ENCODE measurements around the gene CNOT2.

CNOT2 gene

DNA sequence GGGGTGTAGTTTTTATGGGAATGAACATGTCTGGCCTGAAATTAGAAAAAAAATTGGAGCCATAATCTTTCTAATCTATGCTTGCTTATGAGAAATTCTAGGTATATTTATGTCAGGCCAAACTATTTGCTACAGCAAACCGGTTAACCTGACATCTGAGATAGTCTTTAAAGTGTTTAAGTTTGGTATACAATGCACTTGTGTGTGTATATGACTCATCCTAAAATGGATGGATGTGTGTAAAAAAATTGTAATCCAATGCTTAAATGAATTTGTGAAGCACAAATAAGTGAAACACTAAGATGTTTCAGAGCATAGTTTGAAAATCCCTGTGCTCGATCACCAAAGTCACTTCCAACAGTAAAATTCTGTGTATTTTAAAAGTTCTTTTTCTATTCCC is 6.7 kb downstream of the CNOT2 start:
- no peak for DNase-seq (ENCODE audit: low read depth)
- TF ChIP-seq, protein P1, sequence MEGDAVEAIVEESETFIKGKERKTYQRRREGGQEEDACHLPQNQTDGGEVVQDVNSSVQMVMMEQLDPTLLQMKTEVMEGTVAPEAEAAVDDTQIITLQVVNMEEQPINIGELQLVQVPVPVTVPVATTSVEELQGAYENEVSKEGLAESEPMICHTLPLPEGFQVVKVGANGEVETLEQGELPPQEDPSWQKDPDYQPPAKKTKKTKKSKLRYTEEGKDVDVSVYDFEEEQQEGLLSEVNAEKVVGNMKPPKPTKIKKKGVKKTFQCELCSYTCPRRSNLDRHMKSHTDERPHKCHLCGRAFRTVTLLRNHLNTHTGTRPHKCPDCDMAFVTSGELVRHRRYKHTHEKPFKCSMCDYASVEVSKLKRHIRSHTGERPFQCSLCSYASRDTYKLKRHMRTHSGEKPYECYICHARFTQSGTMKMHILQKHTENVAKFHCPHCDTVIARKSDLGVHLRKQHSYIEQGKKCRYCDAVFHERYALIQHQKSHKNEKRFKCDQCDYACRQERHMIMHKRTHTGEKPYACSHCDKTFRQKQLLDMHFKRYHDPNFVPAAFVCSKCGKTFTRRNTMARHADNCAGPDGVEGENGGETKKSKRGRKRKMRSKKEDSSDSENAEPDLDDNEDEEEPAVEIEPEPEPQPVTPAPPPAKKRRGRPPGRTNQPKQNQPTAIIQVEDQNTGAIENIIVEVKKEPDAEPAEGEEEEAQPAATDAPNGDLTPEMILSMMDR (IDR thresholded peaks at IDR 0.05; ENCODE audit: control insufficient read depth, extremely low read depth, insufficient read depth): no peak
- H3K4me3 ChIP-seq (ENCODE audit: low read depth, low read length): no peak overlapping the region

DNA sequence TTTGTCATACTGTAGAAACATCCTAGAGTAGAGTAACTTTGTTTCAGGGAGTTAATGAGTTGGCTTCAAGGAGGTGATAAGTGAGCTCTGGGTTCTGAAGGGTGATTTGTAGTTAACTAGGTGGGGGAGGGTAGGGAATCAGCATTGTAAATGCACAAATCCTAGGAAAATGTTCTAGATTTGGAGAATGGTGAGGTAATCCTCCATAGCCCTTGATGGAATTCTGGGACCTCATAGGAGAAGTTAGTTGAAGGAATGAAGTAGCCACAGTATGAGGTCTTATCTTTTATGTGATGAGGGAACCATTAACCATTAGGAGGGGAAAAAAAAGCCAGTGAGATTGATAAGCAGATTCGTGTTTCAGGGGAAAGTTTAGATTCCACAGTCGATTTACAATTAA is 8.0 kb downstream of the CNOT2 start:
- H3K4me3 ChIP-seq (ENCODE audit: low read depth, low read length): no peak overlapping the region
- no peak for DNase-seq (ENCODE audit: low read depth)
- TF ChIP-seq, protein P1 (IDR thresholded peaks at IDR 0.05; ENCODE audit: control insufficient read depth, extremely low read depth, insufficient read depth): no peak

DNA sequence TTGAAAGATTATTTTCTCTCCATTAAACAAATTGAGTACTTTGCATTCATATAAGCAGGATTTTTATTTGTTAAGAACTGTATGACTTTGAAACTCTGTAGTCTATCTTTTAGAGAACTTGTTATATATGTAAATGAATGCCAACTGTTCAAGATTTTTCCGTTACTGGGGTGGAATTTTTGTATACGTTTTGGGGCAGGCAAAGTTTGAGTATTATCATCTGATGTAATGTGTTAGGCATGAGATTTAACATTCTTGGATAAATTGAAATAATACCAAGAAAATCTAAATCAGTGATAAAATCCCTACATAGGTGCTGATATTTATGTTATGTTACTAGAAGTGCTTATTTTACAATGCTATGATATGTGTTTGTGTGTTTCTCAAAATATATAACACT is 8.4 kb downstream of the CNOT2 start:
- DNase-seq (ENCODE audit: low read depth): no peak
- H3K4me3 ChIP-seq (ENCODE audit: low read depth, low read length): no peak overlapping the region
- TF ChIP-seq, protein P1 (IDR thresholded peaks at IDR 0.05; ENCODE audit: control insufficient read depth, extremely low read depth, insufficient read depth): no peak

DNA sequence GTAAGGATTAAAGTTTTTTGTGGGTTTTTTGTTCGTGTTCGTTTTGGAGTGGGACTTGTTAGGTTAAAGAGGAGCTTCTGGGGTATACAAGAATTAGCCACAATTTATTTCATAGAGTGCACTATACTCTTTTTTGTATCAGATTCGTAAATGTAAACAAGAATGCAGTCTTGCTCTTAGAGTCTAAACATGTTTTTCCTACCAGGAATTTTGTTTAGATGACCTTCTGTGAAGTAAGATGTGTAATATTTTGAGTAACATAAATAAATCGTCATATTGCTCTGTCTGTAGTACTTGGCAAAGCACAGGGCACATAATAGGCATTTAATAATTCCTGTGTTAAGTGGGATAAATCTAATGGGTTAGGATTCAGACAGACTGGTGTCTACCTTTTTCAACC is 9.6 kb downstream of the CNOT2 start:
- TF ChIP-seq, protein P1 (IDR thresholded peaks at IDR 0.05; ENCODE audit: control insufficient read depth, extremely low read depth, insufficient read depth): no peak

DNA sequence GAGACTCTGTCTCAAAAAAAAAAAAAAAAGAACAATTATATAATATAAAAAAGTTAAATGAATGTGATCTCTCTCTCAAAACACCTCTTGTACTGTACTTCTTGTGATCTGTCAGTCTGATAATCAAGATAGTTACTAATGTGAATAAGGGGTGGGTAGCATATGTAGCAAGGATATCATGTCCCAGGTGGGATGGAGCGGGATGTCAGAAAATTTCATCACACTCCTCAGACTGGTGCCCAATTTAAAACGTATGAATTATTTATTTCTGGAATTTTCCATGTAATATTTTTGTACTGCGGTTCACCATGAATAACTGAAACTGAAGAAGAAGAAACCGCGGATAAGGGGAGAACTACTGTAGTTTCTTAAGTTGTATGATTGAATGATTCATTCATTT is 11.0 kb downstream of the CNOT2 start:
- no peak overlapping the region for H3K4me3 ChIP-seq (ENCODE audit: low read depth, low read length)
- DNase-seq (ENCODE audit: low read depth): no peak
- TF ChIP-seq, protein P1 (IDR thresholded peaks at IDR 0.05; ENCODE audit: control insufficient read depth, extremely low read depth, insufficient read depth): no peak

More for the DNA sequence above, 9.6 kb downstream of the CNOT2 start:
- no peak overlapping the region for H3K4me3 ChIP-seq (ENCODE audit: low read depth, low read length)
- DNase-seq (ENCODE audit: low read depth): no peak

DNA sequence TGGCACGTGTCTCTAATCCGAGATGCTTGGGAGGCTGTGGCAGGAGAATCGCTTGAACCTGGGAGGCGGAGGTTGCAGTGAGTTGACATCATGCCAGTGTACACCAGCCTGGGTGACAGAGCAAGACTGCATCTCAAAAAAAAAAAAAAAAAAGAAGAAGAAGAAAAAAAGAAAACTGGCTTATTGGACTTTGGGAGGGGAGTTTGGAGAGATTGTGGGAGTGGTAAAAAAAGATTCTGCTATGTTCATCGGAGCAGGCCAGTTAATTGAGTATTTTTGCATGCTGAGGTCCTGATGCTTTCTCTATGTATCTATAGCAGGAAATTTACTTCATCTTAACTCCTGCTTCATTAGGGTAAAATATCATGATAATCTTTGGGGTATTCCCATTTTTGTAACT is 11.6 kb downstream of the CNOT2 start:
- H3K4me3 ChIP-seq (ENCODE audit: low read depth, low read length): no peak overlapping the region
- DNase-seq (ENCODE audit: low read depth): no peak
- TF ChIP-seq, protein P1 (IDR thresholded peaks at IDR 0.05; ENCODE audit: control insufficient read depth, extremely low read depth, insufficient read depth): no peak

DNA sequence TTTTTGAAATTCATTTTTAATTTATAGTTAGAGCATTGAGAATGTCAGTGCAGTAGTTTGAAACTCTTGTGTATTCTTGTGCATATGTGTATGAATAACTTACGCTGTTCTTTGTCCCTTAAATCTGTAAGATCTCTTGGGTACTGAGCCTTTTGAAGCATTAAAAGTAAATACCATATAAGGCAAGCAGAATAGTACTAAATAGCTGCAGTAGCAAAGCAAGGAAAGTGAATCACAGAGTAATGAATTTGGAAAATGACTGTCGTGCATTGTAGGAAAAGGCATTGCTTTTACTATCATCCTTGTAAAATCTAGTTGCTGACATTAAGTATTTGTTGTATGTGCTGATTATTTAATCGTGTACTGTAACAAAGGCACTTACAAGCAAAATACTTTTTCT is 12.1 kb downstream of the CNOT2 start:
- TF ChIP-seq, protein P1 (IDR thresholded peaks at IDR 0.05; ENCODE audit: control insufficient read depth, extremely low read depth, insufficient read depth): no peak
- no peak overlapping the region for H3K4me3 ChIP-seq (ENCODE audit: low read depth, low read length)
- no peak for DNase-seq (ENCODE audit: low read depth)
